GM12878 (cell line): ENCODE results near the gene RNF150. TPM values are rescaled to one million over a fixed set of nuclear protein-coding genes. Genes with fewer than 3 reads are reported as not detected.

ENCODE experiments used
- ATAC-seq: fragments of 200-7000 bp; cut with Tn5 transposase; 3 replicates; pipeline ENCODE4 v1.9.1; 2020; ENCODE audit warnings: mild to moderate bottlenecking, moderate library complexity
- BruUV-seq: library from RNA; stranded (reverse); fragments of 400-500 nt; replicated peaks from 2 replicates; lab custom pipeline; 2021; lab: Mats Ljungman, UMichigan
- CTCF ChIA-PET: fragments of 300-600 bp; sonication (Branson Sonifier 250); formaldehyde crosslinking; extraction: SDS; loops from one replicate; lab custom pipeline; 2021; ENCODE audit warnings: inconsistent platforms; lab: Yijun Ruan, JAX
- POLR2A ChIA-PET: fragments of 350-600 bp; formaldehyde crosslinking; extraction: SDS; loops from one replicate; lab custom pipeline; 2021; ENCODE audit warnings: inconsistent platforms; lab: Charles Lee
- RAD21 ChIA-PET: fragments of 300-600 bp; sonication (Branson Sonifier 250); formaldehyde crosslinking; loops from one replicate; lab custom pipeline; 2023; ENCODE audit warnings: antibody characterized with exemption; ENCODE audit not compliant: unreplicated experiment; lab: Charles Lee
- SMC1A ChIA-PET: fragments of 300-600 bp; sonication (Branson Sonifier 250); formaldehyde crosslinking; loops from one replicate; lab custom pipeline; 2023; ENCODE audit not compliant: unreplicated experiment, uncharacterized antibody; lab: Charles Lee
- DNase-seq: peaks from one replicate; pipeline ENCODE4 v3.0.0-alpha.2; 2011; ENCODE audit warnings: low read depth, low spot score
- FAIRE-seq: peaks from 3 replicates; lab custom pipeline; 2011; peaks lifted over from hg19 to GRCh38; lab: Jason Lieb, UNC
- H2AFZ ChIP-seq: 2 replicates; pipeline ENCODE4 v1.6.0; 2011; ENCODE audit warnings: low read depth, low read length, control low read depth; ENCODE audit not compliant: control insufficient read depth
- H3K27ac ChIP-seq: 2 replicates; pipeline ENCODE4 v1.5.1; 2011; ENCODE audit warnings: control low read depth; ENCODE audit not compliant: control insufficient read depth, insufficient read depth
- H3K27me3 ChIP-seq, 2 experiments: replicated peaks in 1 of 2; 2 replicates each; pipeline versions ENCODE4 v1.6.0 to v1.6.1; 2011; ENCODE audit warnings: low read length in 1 of 2; ENCODE audit not compliant: control insufficient read depth in 2 of 2, insufficient read depth in 2 of 2
- H3K36me3 ChIP-seq, 2 experiments: 2 replicates each; pipeline ENCODE4 v1.5.1; 2011; ENCODE audit warnings: low read length in 1 of 2; ENCODE audit not compliant: control insufficient read depth in 2 of 2, insufficient read depth in 2 of 2
- H3K4me1 ChIP-seq: 2 replicates; pipeline ENCODE4 v1.6.1; 2011; ENCODE audit warnings: mild to moderate bottlenecking, low read length, moderate library complexity, mixed read lengths; ENCODE audit not compliant: control insufficient read depth, insufficient read depth
- H3K4me2 ChIP-seq: 2 replicates; pipeline ENCODE4 v1.6.0; 2011; ENCODE audit warnings: control low read depth; ENCODE audit not compliant: control insufficient read depth, insufficient read depth
- H3K4me3 ChIP-seq: fragments of 200-600 bp; sonication (generic); 2 replicates; pipeline ENCODE4 v1.5.1; 2016
- H3K79me2 ChIP-seq: 2 replicates; pipeline ENCODE4 v1.6.0; 2011; ENCODE audit warnings: low read length; ENCODE audit not compliant: control insufficient read depth, insufficient read depth
- H3K9ac ChIP-seq: 2 replicates; pipeline ENCODE4 v1.8.0; 2011; ENCODE audit warnings: low read length, control low read depth, mixed read lengths; ENCODE audit not compliant: control insufficient read depth, insufficient read depth
- H3K9me3 ChIP-seq: replicated peaks from 3 replicates; pipeline ENCODE4 v1.5.1; 2011; ENCODE audit warnings: mild to moderate bottlenecking, low read length; ENCODE audit not compliant: control insufficient read depth, insufficient read depth
- H4K20me1 ChIP-seq: 2 replicates; pipeline ENCODE4 v1.6.0; 2011; ENCODE audit not compliant: control insufficient read depth, insufficient read depth
- BCL11A ChIP-seq: IDR thresholded peaks from 2 replicates; pipeline ENCODE4 v1.6.1; 2011; ENCODE audit warnings: low read depth, low read length
- BMI1 ChIP-seq: fragments of 450-650 bp; IDR thresholded peaks from 2 replicates; pipeline ENCODE4 v1.6.1; 2016; ENCODE audit warnings: mild to moderate bottlenecking, moderate library complexity, borderline replicate concordance
- CBX5 ChIP-seq: sonication (generic); IDR thresholded peaks from 2 replicates; pipeline ENCODE4 v1.6.1; 2016; ENCODE audit warnings: low read depth, moderate library complexity, mild to moderate bottlenecking, inconsistent platforms
- EED ChIP-seq: sonication (generic); IDR thresholded peaks from 2 replicates; pipeline ENCODE4 v1.6.1; 2016; ENCODE audit warnings: antibody characterized with exemption, low read depth
- GABPA ChIP-seq: IDR thresholded peaks from 2 replicates; pipeline ENCODE4 v1.6.1; 2014; ENCODE audit warnings: antibody characterized with exemption, low read depth, mild to moderate bottlenecking, inconsistent platforms
- GATAD2B ChIP-seq: fragments of 450-650 bp; conservative IDR thresholded peaks from 2 replicates; pipeline ENCODE4 v1.6.1; 2017; ENCODE audit warnings: low read depth, mild to moderate bottlenecking, moderate library complexity
- MTA3 ChIP-seq: IDR thresholded peaks from 2 replicates; pipeline ENCODE4 v1.6.1; 2012; ENCODE audit warnings: low read length, inconsistent platforms, borderline replicate concordance
- MXI1 ChIP-seq: fragments of 150-350 bp; IDR thresholded peaks from 2 replicates; pipeline ENCODE4 v1.6.1; 2011; ENCODE audit warnings: low read depth, mild to moderate bottlenecking, inconsistent platforms, low read length, improper control_type of control experiment
- NRF1 ChIP-seq: conservative IDR thresholded peaks from 2 replicates; pipeline ENCODE4 v1.6.1; 2011; ENCODE audit warnings: mild to moderate bottlenecking, low read depth, low read length, improper control_type of control experiment
- RAD51 ChIP-seq: fragments of 450-650 bp; IDR thresholded peaks from 2 replicates; pipeline ENCODE4 v1.6.1; 2016; ENCODE audit warnings: moderate library complexity, mild to moderate bottlenecking, inconsistent platforms
- RUNX3 ChIP-seq: IDR thresholded peaks from 2 replicates; pipeline ENCODE4 v1.6.1; 2012; ENCODE audit warnings: low read length, inconsistent platforms
- SMAD1 ChIP-seq: fragments of 450-650 bp; IDR thresholded peaks from 2 replicates; pipeline ENCODE4 v1.6.1; 2018; ENCODE audit warnings: mild to moderate bottlenecking, low read depth; ENCODE audit not compliant: partially characterized antibody
- SMAD5 ChIP-seq: IDR thresholded peaks from 2 replicates; pipeline ENCODE4 v1.6.1; 2016; ENCODE audit warnings: antibody characterized with exemption, low read depth
- SREBF1 ChIP-seq: IDR thresholded peaks from 2 replicates; pipeline ENCODE4 v1.6.1; 2012; ENCODE audit warnings: mild to moderate bottlenecking, low read length
- YY1 ChIP-seq: IDR thresholded peaks from 2 replicates; pipeline ENCODE4 v1.6.1; 2011; ENCODE audit warnings: low read depth, mild to moderate bottlenecking, low read length
- ZNF24 ChIP-seq: fragments of 450-650 bp; IDR thresholded peaks from 2 replicates; pipeline ENCODE4 v1.6.1; 2017; ENCODE audit warnings: antibody characterized with exemption, mild to moderate bottlenecking
- ZNF274 ChIP-seq: IDR thresholded peaks from one replicate; pipeline ENCODE4 v1.8.0; 2011; ENCODE audit not compliant: insufficient read length, insufficient read depth
- WGBS: methylation state at CpG from one replicate; pipeline ENCODE4 v1.1.6; 2016; ENCODE audit warnings: low lambda C conversion rate; ENCODE audit not compliant: insufficient replicate concordance, insufficient coverage; ENCODE audit errors: missing lambda C conversion rate; 5-methylcytosine and 5-hydroxymethylcytosine counted together
- in situ Hi-C: fragments of 300-500 bp; cut with MboI; formaldehyde crosslinking; loops from 9 replicates; pipeline ENCODE4 v1.14.3; 2018; ENCODE audit warnings: mixed read lengths
- intact Hi-C: fragments of 100-400 bp; cut with micrococcal nuclease; formaldehyde crosslinking; loops from one replicate; pipeline ENCODE4 v1.14.2; 2022; ENCODE audit not compliant: unreplicated experiment
- polyA plus RNA-seq, 11 experiments: library from polyadenylated mRNA; depleted of rRNA in 4 of 11; unstranded in 6 of 11; stranded (reverse) in 5 of 11; fragments of >200 nt; fragmentation: Nextera tagmentation in 4 of 11; fragmentation: Illumina TruSeq in 1 of 11; extraction: Ambion mirVana in 4 of 11; extraction: Trizol in 1 of 11; gene quantifications; 1 replicate in 1 of 11; 2 replicates in 10 of 11; pipeline versions ENCODE4 v1.2.1 to v1.2.3, GENCODE V29; 2011 to 2016; ENCODE audit warnings: inconsistent platforms in 2 of 11, missing spikeins in 2 of 11, low read depth in 1 of 11
- total RNA-seq, 4 experiments: library from RNA; depleted of rRNA in 3 of 4; stranded (reverse); fragments of >200 nt in 3 of 4; fragmentation: Illumina TruSeq in 1 of 4; extraction: Trizol in 1 of 4; gene quantifications; 2 replicates each; pipeline versions ENCODE4 v1.2.1 to v1.2.3, GENCODE V29; 2013 to 2021
- TF ChIP-seq, protein P1 (sequence below): IDR thresholded peaks from 2 replicates; pipeline ENCODE4 v1.6.1; 2011; ENCODE audit warnings: borderline replicate concordance, low read depth, mild to moderate bottlenecking, moderate library complexity, mixed read lengths, low read length; ENCODE audit not compliant: insufficient read depth; ENCODE audit errors: extremely low read length
- TF ChIP-seq, protein P2 (sequence below): IDR thresholded peaks from 2 replicates; pipeline ENCODE4 v1.6.1; 2011; ENCODE audit warnings: low read depth, mild to moderate bottlenecking, low read length, moderate library complexity, borderline replicate concordance; ENCODE audit errors: extremely low read depth
- TF ChIP-seq, protein P3 (sequence below): fragments of 450-650 bp; IDR thresholded peaks from 2 replicates; pipeline ENCODE4 v1.6.1; 2017; ENCODE audit warnings: mild to moderate bottlenecking, moderate library complexity
- TF ChIP-seq, protein P4 (sequence below): IDR thresholded peaks from 2 replicates; pipeline ENCODE4 v1.6.1; 2012; ENCODE audit warnings: low read depth, low read length, improper control_type of control experiment

The RNF150 gene
- total and polyA plus RNA-seq, 10 of the 15 experiments (the other 5 are each of a cell fraction or from before 2014, with no cell fraction given), result 0.01 to 2.3 (median 0.04) TPM; not detected in 6

DNA sequence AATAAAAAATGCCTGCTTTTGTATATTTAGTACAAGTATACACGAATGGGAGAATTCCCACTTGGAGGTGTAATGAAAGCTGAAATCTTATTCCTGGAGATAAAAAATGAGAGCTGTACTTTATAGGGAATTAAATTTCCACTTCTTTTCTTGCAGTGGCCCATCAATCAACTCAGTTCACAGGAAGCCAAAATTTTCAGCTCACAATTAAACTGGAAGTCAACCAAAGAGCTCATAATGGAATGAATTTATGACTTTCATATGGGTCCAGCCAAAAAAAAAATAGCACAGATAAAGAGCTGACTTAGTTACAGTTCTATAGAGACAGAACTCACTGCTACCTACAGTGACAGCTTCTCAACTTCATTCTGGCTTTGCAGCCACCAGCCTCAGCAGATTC is 261.9 kb downstream of the RNF150 start (continued):
- no peak for TF ChIP-seq CBX5
- TF ChIP-seq, protein P1, sequence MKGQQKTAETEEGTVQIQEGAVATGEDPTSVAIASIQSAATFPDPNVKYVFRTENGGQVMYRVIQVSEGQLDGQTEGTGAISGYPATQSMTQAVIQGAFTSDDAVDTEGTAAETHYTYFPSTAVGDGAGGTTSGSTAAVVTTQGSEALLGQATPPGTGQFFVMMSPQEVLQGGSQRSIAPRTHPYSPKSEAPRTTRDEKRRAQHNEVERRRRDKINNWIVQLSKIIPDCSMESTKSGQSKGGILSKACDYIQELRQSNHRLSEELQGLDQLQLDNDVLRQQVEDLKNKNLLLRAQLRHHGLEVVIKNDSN, result no peak
- no peak for TF ChIP-seq SMAD1
- no peak for TF ChIP-seq ZNF24
- TF ChIP-seq, protein P2, sequence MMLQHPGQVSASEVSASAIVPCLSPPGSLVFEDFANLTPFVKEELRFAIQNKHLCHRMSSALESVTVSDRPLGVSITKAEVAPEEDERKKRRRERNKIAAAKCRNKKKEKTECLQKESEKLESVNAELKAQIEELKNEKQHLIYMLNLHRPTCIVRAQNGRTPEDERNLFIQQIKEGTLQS, result no peak
- no peak for TF ChIP-seq BCL11A
- TF ChIP-seq GATAD2B, result no peak
- no peak for TF ChIP-seq MTA3
- no peak for TF ChIP-seq GABPA

DNA sequence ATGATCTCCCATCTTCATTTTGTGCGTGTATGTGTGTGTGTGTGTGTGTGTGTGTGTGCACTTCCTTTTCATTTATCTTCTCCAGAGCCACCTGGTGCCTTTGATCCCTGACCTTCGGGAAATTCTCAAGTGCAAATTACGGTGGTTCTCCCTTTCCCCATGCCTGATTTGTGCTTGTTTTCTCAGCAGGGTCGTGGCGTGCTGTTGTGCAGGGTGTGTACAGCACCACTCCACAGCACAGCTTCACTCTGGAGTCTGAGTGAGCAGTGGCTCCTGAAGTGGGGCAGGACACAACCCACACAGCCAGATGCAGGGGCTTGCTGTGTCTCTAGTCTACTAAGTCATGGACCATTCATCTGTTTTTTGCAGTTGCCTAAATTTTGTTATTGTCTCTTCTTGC is 262.8 kb downstream of the RNF150 start:
- CTCF ChIA-PET, result interaction anchor here (1.3 to 4.5 kb wide), 2 partner anchors 13 to 19 kb away, joined by 5 to 19 read pairs; no protein-coding TSS in a partner anchor
- H4K20me1 ChIP-seq, result no peaks in the 10 kb centered on the region
- intact Hi-C loops (no loop called here), in situ Hi-C loops (no loop called here)
- H3K4me1 ChIP-seq, result no peaks in the 10 kb centered on the region
- POLR2A ChIA-PET, result no interaction called here
- no peaks in the 10 kb centered on the region for H3K36me3 ChIP-seq
- H3K27me3 ChIP-seq, result peaks cover 2 to 3% of the 10 kb centered on the region in 2 experiments; a peak in 2 of 4 replicates
- no peaks in the 10 kb centered on the region for H3K79me2 ChIP-seq
- FAIRE-seq (no peak), ATAC-seq (no peak), DNase-seq (no peak)
- no TSS peak for BruUV-seq
- H3K9ac ChIP-seq, result no peak overlapping the region
- RAD21 ChIA-PET, result no interaction called here
- no peak overlapping the region for H3K4me2 ChIP-seq
- SMC1A ChIA-PET, result interaction anchor here (0.9 kb wide), 1 partner anchor 302 kb away, joined by 3 read pairs; no protein-coding TSS in a partner anchor
- no peak overlapping the region for H3K27ac ChIP-seq
- H3K4me3 ChIP-seq, result no peak overlapping the region
- H3K9me3 ChIP-seq, result no peaks in the 10 kb centered on the region
- no peak overlapping the region for H2AFZ ChIP-seq
- WGBS, result 23% methylated on average over 5 of the region's 5 CpGs
- TF ChIP-seq YY1 (no peak), RUNX3 (no peak), MXI1 (no peak), SMAD5 (no peak), GABPA (no peak), RAD51 (no peak), BMI1 (no peak), ZNF274 (no peak), SREBF1 (no peak), NRF1 (no peak), EED (no peak)
- TF ChIP-seq, protein P3, sequence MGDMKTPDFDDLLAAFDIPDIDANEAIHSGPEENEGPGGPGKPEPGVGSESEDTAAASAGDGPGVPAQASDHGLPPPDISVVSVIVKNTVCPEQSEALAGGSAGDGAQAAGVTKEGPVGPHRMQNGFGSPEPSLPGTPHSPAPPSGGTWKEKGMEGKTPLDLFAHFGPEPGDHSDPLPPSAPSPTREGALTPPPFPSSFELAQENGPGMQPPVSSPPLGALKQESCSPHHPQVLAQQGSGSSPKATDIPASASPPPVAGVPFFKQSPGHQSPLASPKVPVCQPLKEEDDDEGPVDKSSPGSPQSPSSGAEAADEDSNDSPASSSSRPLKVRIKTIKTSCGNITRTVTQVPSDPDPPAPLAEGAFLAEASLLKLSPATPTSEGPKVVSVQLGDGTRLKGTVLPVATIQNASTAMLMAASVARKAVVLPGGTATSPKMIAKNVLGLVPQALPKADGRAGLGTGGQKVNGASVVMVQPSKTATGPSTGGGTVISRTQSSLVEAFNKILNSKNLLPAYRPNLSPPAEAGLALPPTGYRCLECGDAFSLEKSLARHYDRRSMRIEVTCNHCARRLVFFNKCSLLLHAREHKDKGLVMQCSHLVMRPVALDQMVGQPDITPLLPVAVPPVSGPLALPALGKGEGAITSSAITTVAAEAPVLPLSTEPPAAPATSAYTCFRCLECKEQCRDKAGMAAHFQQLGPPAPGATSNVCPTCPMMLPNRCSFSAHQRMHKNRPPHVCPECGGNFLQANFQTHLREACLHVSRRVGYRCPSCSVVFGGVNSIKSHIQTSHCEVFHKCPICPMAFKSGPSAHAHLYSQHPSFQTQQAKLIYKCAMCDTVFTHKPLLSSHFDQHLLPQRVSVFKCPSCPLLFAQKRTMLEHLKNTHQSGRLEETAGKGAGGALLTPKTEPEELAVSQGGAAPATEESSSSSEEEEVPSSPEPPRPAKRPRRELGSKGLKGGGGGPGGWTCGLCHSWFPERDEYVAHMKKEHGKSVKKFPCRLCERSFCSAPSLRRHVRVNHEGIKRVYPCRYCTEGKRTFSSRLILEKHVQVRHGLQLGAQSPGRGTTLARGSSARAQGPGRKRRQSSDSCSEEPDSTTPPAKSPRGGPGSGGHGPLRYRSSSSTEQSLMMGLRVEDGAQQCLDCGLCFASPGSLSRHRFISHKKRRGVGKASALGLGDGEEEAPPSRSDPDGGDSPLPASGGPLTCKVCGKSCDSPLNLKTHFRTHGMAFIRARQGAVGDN, result no peak
- TF ChIP-seq, protein P4, sequence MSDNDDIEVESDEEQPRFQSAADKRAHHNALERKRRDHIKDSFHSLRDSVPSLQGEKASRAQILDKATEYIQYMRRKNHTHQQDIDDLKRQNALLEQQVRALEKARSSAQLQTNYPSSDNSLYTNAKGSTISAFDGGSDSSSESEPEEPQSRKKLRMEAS, result no peak
